Heart right ventricle (tissue), 16 donors: ENCODE measurements around the gene PDLIM3. TPM values are rescaled to one million over a fixed set of nuclear protein-coding genes. Genes with fewer than 3 reads are reported as not detected.

Experiments
- ATAC-seq, 8 donors: fragments of 200-7000 bp; cut with Tn5 transposase; one replicate each; pipeline ENCODE4 v1.9.1; 2020; ENCODE audit warnings: mild to moderate bottlenecking in 8 of 8, moderate library complexity in 8 of 8, moderate number of reproducible peaks in 1 of 8
- DNase-seq, 2 donors: peaks; one replicate each; pipeline ENCODE4 v3.0.0-alpha.2; 2020
- H3K27ac ChIP-seq, 10 donors: fragments of 200-600 bp; sonication (generic) in 2 of 10; one replicate each; pipeline versions ENCODE4 v1.5.0 to v1.8.0; 2020 to 2022; ENCODE audit warnings: mild to moderate bottlenecking in 3 of 10
- H3K27me3 ChIP-seq, 7 donors: fragments of 200-600 bp; one replicate each; pipeline ENCODE4 v1.8.0; 2021 to 2022; ENCODE audit warnings: mild to moderate bottlenecking in 2 of 7
- H3K36me3 ChIP-seq, 9 donors: fragments of 200-600 bp; sonication (generic) in 1 of 9; one replicate each; pipeline versions ENCODE4 v1.5.0 to v1.8.0; 2020 to 2022; ENCODE audit warnings: mild to moderate bottlenecking in 2 of 9
- H3K4me1 ChIP-seq, 9 donors: fragments of 200-600 bp; sonication (generic) in 1 of 9; one replicate each; pipeline versions ENCODE4 v1.5.0 to v1.8.0; 2020 to 2022; ENCODE audit warnings: mild to moderate bottlenecking in 4 of 9
- H3K4me3 ChIP-seq, 10 donors: fragments of 200-600 bp; sonication (generic) in 2 of 10; one replicate each; pipeline versions ENCODE4 v1.5.0 to v1.8.0; 2020 to 2022; ENCODE audit warnings: mild to moderate bottlenecking in 7 of 10, moderate library complexity in 2 of 10
- H3K9me3 ChIP-seq, 11 donors: fragments of 200-600 bp in 10 of 11; sonication (generic) in 2 of 11; one replicate each; pipeline versions ENCODE4 v1.5.0 to v1.8.0; 2013 to 2022; ENCODE audit warnings: mild to moderate bottlenecking in 2 of 11, control low read depth in 1 of 11, moderate library complexity in 1 of 11
- CTCF ChIP-seq, 9 donors: fragments of 200-600 bp; sonication (generic) in 2 of 9; IDR thresholded peaks; one replicate each; pipeline versions ENCODE4 v1.5.0 to v1.8.0; 2021 to 2022; ENCODE audit warnings: antibody characterized with exemption in 9 of 9, mild to moderate bottlenecking in 5 of 9, moderate library complexity in 1 of 9
- WGBS, 2 donors: extraction: QIAGEN DNeasy Blood & Tissue Kit; methylation state at CpG; one replicate each; pipeline ENCODE4 v1.1.7; 2013; ENCODE audit warnings: inconsistent platforms in 1 of 2; 5-methylcytosine and 5-hydroxymethylcytosine counted together
- intact Hi-C, 10 donors: fragments of 100-400 bp; cut with DNase I; formaldehyde crosslinking; loops; one replicate each; pipeline versions ENCODE4 v1.11.1 to v1.14.2; 2022
- polyA plus RNA-seq, 2 donors: library from polyadenylated mRNA; stranded (reverse); fragments of 200-250 nt; gene quantifications; one replicate each; pipeline ENCODE4 v1.2.3, GENCODE V29; 2013
- total RNA-seq, 10 donors: library from RNA; stranded (reverse); fragmentation: NEBNext Ultra II Directional in 3 of 10; extraction: Animal tissue kit (Norgen Biotek cat#: 25700) in 3 of 10; gene quantifications; one replicate each; pipeline versions ENCODE4 v1.2.1 to v1.2.4, GENCODE V29; 2021 to 2023
- donor health status: Arrhythmogenic right ventricular cardiomyopathy.
- donor health status: ischemic (EF 13 %, LVEDD 7.1; RV severe dilation, severe dysfunction).
- donor health status: healthy with polysubstance abuse.
- donor health status: DM: no; HTN: yes; CAD: no.
- donor health status: DM: no; HTN: no; CAD: no.
- donor health status: ischemic (EF 25% LVEDD 6.9; RV normal size, moderate dysfunction).
- donor health status: ischemic (EF 25% LVEDD 5.7; RV mildly dilated, moderate dysfunction).
- donor health status: healthy.
- donor health status: DM: yes; HTN: yes; CAD: no.
- donor health status: Ischemic cardiomyopathy.
- donor health status: ischemic (EF 35%, LVEDD 5.7; RV mildly dilated, moderate dysfunction).
- donor health status: nonischemic (EF 11% LVEDD 7.7; RV severe dilation, severe dysfunction).
- donor health status: DM: yes; HTN: yes; CAD: no.
- donor health status: PGD.
- donor health status: ischemic (EF 29% LVEDD 5.4; RV normal size, mild dysfunction).
- donor health status: nonischemic (EF 23%, LVEDD 6.1; RV moderate dilation, normal function).

PDLIM3 gene
- total and polyA plus RNA-seq, 12 donors, result 112 to 846 (median 292) TPM

- peaks cover 0 to 14% (median 0%) of the 10 kb centered on the region in 11 donors for H3K9me3 ChIP-seq
- DNase-seq, result peak in 1 of 2 donors; percentile 50
- peak overlapping the region; percentile 73 to 95 (median 90) for H3K27ac ChIP-seq
- WGBS, 2 donors, result 19 to 22% methylated on average over 8 of the region's 8 CpGs
- peaks cover 10 to 47% (median 26%) of the 10 kb centered on the region in 9 donors for H3K4me1 ChIP-seq
- no peaks in the 10 kb centered on the region for H3K36me3 ChIP-seq
- no peaks in the 10 kb centered on the region for H3K27me3 ChIP-seq
- TF ChIP-seq CTCF (IDR thresholded peaks at IDR 0.05), result no peak
- peak; percentile 6 to 67 (median 30) for ATAC-seq
- no peak overlapping the region for H3K4me3 ChIP-seq
- intact Hi-C loops, result loop anchor here in 1 of 10 donors (2.0 kb wide), 1 partner anchor 30 kb away; no protein-coding TSS in a partner anchor
Measured at GRCh38 chr4:185566425-185566824, 31.1 kb upstream of the PDLIM3 start.

GRCh38 chr4:185565696-185566095, 30.4 kb upstream of the PDLIM3 start:
- WGBS, 2 donors, result 63 to 72% methylated on average over 3 of the region's 3 CpGs
- intact Hi-C loops, result loop anchor here in 1 of 10 donors (2.0 kb wide), 1 partner anchor 29 kb away; no protein-coding TSS in a partner anchor
- no peak for DNase-seq
- Histone ChIP-seq H3K9me3 (peaks cover 0 to 14% (median 0%) of the 10 kb centered on the region in 11 donors), H3K4me1 (peaks cover 10 to 47% (median 26%) of the 10 kb centered on the region in 9 donors), H3K27me3 (no peaks in the 10 kb centered on the region), H3K27ac (peak overlapping the region; percentile 73 to 95 (median 90)), H3K36me3 (no peaks in the 10 kb centered on the region), H3K4me3 (no peak overlapping the region)
- no peak for ATAC-seq
- TF ChIP-seq CTCF (IDR thresholded peaks at IDR 0.05), result no peak

- no peak for DNase-seq
- Histone ChIP-seq H3K36me3 (no peaks in the 10 kb centered on the region), H3K4me3 (no peak overlapping the region), H3K27ac (no peak overlapping the region), H3K27me3 (no peaks in the 10 kb centered on the region), H3K9me3 (peaks cover 0 to 14% (median 0%) of the 10 kb centered on the region in 11 donors), H3K4me1 (peaks cover 10 to 48% (median 34%) of the 10 kb centered on the region in 9 donors)
- ATAC-seq, result no peak
- no peak for TF ChIP-seq CTCF (IDR thresholded peaks at IDR 0.05)
- intact Hi-C loops, result no loop called here
- WGBS, 2 donors, result 83 to 85% methylated on average over 3 of the region's 3 CpGs
Measured at GRCh38 chr4:185564349-185564748, 29.0 kb upstream of the PDLIM3 start.

- Histone ChIP-seq H3K27me3 (no peaks in the 10 kb centered on the region), H3K4me3 (no peak overlapping the region), H3K9me3 (peaks cover 0 to 14% (median 0%) of the 10 kb centered on the region in 11 donors), H3K36me3 (no peaks in the 10 kb centered on the region), H3K27ac (no peak overlapping the region), H3K4me1 (peaks cover 0 to 32% (median 24%) of the 10 kb centered on the region in 9 donors)
- WGBS, 2 donors, result 85 to 88% methylated on average over 3 of the region's 3 CpGs
- DNase-seq (no peak), ATAC-seq (no peak)
- no peak for TF ChIP-seq CTCF (IDR thresholded peaks at IDR 0.05)
- intact Hi-C loops, result no loop called here
Measured at GRCh38 chr4:185562531-185562930, 27.2 kb upstream of the PDLIM3 start.
